ENCODE results near the gene DENND6B.

The DENND6B gene

GRCh38 chr22:50281957-50282356 is 44.9 kb downstream of the DENND6B start:
- TF ChIP-seq, protein P1, sequence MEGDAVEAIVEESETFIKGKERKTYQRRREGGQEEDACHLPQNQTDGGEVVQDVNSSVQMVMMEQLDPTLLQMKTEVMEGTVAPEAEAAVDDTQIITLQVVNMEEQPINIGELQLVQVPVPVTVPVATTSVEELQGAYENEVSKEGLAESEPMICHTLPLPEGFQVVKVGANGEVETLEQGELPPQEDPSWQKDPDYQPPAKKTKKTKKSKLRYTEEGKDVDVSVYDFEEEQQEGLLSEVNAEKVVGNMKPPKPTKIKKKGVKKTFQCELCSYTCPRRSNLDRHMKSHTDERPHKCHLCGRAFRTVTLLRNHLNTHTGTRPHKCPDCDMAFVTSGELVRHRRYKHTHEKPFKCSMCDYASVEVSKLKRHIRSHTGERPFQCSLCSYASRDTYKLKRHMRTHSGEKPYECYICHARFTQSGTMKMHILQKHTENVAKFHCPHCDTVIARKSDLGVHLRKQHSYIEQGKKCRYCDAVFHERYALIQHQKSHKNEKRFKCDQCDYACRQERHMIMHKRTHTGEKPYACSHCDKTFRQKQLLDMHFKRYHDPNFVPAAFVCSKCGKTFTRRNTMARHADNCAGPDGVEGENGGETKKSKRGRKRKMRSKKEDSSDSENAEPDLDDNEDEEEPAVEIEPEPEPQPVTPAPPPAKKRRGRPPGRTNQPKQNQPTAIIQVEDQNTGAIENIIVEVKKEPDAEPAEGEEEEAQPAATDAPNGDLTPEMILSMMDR (IDR thresholded peaks at IDR 0.05): no peak

DNA sequence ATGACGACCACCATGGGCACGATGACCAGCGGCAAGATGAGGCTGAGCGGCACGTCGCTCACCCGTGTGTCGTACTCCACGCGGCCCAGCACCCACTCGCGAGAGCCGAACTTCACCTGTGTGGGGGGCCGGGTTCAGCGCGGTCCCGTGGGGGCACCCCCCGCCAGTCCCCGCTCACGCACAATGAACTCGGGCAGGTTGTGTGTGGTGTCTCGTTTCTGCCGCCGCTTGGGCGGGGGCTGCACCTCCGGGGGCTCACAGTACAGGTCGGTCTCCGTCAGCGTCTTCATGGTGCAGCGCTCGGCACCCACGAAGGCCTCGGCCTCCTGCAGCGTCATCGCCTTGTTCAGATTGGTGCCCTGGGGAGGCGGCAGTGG is 45.4 kb downstream of the DENND6B start:
- TF ChIP-seq, protein P1 (IDR thresholded peaks at IDR 0.05): no peak

DNA sequence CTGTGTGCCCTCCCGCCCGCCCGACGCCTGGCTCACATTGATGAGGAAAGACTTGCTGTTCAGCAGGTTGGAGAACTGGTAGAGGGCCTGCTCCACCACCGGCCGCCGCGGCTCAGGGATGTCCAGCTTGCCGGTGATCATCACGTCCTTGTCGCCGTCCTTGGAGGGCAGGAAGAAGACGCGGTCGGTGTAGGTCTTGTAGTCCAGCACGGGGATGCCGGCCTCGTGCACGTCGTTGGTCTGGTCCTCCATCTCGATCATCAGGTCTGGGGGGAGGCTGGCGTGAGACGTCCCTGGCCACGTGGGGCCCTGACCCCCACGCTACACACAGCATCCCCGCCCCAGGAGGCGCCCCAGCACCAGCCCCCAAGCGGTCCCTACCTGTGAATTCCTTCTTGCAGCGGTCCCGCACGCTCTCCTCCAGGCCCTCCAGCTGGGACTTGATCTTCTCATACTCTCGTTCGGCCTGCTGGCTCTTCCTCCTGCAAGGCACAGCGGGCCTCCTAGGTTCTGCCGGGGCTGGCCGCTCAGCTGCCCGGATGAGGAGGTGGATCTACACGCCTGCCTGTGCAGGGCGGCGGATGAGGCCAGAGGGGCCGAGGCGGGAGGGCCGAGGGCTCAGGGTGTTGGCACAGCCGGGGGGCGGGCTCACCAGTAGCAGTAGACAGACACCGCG is 46.0 kb downstream of the DENND6B start:
- TF ChIP-seq, protein P1 (IDR thresholded peaks at IDR 0.05): no peak

GRCh38 chr22:50280022-50280707 is 46.6 kb downstream of the DENND6B start:
- TF ChIP-seq, protein P1 (IDR thresholded peaks at IDR 0.05): no peak

GRCh38 chr22:50278956-50279619 is 47.7 kb downstream of the DENND6B start:
- TF ChIP-seq, protein P1 (IDR thresholded peaks at IDR 0.05): no peak

DNA sequence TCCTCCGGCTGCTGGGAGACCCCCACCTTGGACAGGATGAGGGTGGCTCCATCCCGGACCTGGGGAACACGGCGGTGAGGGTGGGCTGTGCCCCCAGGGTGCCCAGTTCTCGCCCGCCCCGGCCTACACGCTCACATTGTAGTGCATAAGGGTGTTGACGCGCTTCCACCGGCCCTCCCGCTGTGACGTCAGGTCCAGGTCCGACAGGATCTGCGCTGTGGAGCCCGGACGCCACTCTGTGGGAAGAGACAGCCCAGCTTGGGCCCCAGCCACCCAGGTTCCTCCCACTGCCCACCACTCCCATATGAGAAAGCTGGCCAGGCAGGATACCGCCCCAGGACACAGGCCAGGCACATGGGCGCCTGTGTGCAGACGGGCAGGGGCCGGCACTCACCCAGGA is 48.4 kb downstream of the DENND6B start:
- TF ChIP-seq, protein P1 (IDR thresholded peaks at IDR 0.05): no peak

DNA sequence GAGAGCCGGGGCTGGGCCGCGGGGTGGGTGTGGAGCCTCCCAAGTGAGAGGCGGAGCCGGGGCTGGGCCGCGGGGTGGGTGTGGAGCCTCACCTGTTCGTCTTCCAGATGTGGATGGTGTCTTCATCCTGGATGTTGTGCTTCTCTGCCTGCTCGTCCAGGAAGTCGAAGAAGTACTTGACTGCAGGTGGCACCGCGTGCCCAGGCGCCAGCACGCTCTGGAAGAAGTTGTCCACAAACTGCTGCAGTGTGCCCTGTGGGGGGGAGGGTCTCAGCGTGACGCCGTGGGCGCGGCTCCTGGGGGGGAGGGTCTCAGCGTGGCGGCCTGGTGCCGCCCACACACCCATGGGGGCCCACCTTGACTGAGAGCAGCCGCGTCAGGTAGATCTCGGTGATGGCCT is 49.1 kb downstream of the DENND6B start:
- TF ChIP-seq, protein P1 (IDR thresholded peaks at IDR 0.05): no peak

Measured in LNCAP (cell line).